ENCODE measurements around the gene BBS1.

Gene BBS1

DNA sequence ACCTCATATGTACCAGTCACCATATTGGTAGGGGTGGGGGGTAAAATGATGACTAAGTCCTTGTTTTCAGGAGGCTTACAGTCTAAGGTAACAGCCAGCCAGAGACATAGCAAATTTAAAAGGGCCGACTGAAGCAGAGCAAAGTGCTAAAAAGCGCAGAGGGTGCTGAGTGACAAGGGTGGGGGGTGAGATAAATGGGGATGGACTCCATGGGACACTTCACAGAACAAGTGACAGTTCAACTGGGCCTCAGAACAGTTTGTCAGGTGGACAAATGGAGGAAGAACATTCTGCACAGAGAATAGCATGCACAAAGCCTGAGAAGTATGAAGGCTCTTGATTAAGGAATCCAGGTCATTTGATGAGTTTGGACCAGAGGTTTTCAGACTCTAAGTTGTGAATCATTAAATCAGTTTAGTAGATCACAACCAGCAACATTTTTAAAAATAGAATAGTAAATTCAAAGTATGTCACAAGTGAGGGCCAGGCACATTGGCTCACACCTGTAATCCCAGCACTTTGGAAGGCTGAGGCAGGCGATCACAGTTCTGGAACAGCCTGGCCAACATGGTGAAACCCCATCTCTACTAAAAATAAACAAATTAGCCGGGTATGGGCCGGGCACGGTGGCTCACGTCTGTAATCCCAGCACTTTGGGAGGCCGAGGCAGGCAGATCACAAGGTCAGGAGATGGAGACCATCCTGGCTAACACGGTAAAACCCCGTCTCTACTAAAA is 14.0 kb downstream of the BBS1 start:
- TF ChIP-seq, protein P1, sequence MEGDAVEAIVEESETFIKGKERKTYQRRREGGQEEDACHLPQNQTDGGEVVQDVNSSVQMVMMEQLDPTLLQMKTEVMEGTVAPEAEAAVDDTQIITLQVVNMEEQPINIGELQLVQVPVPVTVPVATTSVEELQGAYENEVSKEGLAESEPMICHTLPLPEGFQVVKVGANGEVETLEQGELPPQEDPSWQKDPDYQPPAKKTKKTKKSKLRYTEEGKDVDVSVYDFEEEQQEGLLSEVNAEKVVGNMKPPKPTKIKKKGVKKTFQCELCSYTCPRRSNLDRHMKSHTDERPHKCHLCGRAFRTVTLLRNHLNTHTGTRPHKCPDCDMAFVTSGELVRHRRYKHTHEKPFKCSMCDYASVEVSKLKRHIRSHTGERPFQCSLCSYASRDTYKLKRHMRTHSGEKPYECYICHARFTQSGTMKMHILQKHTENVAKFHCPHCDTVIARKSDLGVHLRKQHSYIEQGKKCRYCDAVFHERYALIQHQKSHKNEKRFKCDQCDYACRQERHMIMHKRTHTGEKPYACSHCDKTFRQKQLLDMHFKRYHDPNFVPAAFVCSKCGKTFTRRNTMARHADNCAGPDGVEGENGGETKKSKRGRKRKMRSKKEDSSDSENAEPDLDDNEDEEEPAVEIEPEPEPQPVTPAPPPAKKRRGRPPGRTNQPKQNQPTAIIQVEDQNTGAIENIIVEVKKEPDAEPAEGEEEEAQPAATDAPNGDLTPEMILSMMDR (IDR thresholded peaks at IDR 0.05; ENCODE audit: low read depth, low read length, poor library complexity, severe bottlenecking): no peak
- no peak for TF ChIP-seq EZH2phosphoT487 (IDR thresholded peaks at IDR 0.05; ENCODE audit: borderline replicate concordance, low read length)
- Histone ChIP-seq H3K4me3 (ENCODE audit: low read length) (no peak overlapping the region), H4K20me1 (ENCODE audit: control insufficient read depth, insufficient read depth, low read depth, low read length) (no peaks in the 10 kb centered on the region), H3K27me3 (ENCODE audit: control insufficient read depth, low read length) (no peaks in the 10 kb centered on the region), H3K9me2 (replicated peaks; ENCODE audit: control insufficient read depth, low read length) (no peaks in the 10 kb centered on the region), H3K36me3 (ENCODE audit: control insufficient read depth, low read length) (peaks cover 4% of the 10 kb centered on the region; the same call in 1 of the 2 replicates), H3F3A (ENCODE audit: control insufficient read depth, insufficient read depth) (no peaks in the 10 kb centered on the region), H3K4me2 (ENCODE audit: low read length) (no peak overlapping the region), H3K27ac (ENCODE audit: low read depth, low read length) (no peak overlapping the region), H3K79me2 (ENCODE audit: control insufficient read depth, low read length) (no peaks in the 10 kb centered on the region), H3K4me1 (ENCODE audit: control insufficient read depth, low read length) (no peaks in the 10 kb centered on the region), H3K9me3 (ENCODE audit: control insufficient read depth, insufficient read depth, low read length) (no peaks in the 10 kb centered on the region)

DNA sequence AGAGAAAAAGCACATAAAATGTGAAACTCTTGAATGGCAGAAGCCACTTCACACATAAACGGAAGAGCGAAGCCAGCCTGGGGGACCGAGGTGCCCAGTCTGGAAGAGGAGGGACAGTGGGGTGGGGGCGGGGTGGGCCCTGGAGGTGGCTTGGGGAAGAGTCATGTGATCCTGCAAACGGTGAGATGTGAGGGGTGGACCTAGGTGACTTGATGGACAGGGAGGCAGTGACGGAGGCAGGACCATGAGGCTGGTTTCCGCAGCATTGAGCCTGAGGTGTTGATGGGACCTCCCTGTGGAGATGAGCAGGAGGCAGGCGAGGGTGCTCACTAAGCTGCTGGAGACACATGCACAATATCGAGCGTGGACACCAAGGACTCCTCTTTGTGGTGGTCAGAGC is 18.6 kb downstream of the BBS1 start:
- no peaks in the 10 kb centered on the region for H3K9me3 ChIP-seq (ENCODE audit: control insufficient read depth, insufficient read depth, low read length)
- H3F3A ChIP-seq (ENCODE audit: control insufficient read depth, insufficient read depth): no peaks in the 10 kb centered on the region
- H4K20me1 ChIP-seq (ENCODE audit: control insufficient read depth, insufficient read depth, low read depth, low read length): no peaks in the 10 kb centered on the region
- H3K4me1 ChIP-seq (ENCODE audit: control insufficient read depth, low read length): no peaks in the 10 kb centered on the region
- H3K27me3 ChIP-seq (ENCODE audit: control insufficient read depth, low read length): no peaks in the 10 kb centered on the region
- H3K79me2 ChIP-seq (ENCODE audit: control insufficient read depth, low read length): no peaks in the 10 kb centered on the region
- no peaks in the 10 kb centered on the region for H3K9me2 ChIP-seq (replicated peaks; ENCODE audit: control insufficient read depth, low read length)
- H3K4me3 ChIP-seq (ENCODE audit: low read length): no peak overlapping the region
- H3K27ac ChIP-seq (ENCODE audit: low read depth, low read length): no peak overlapping the region
- no peaks in the 10 kb centered on the region for H3K36me3 ChIP-seq (ENCODE audit: control insufficient read depth, low read length)
- TF ChIP-seq EZH2phosphoT487 (IDR thresholded peaks at IDR 0.05; ENCODE audit: borderline replicate concordance, low read length): no peak
- TF ChIP-seq, protein P1 (IDR thresholded peaks at IDR 0.05; ENCODE audit: low read depth, low read length, poor library complexity, severe bottlenecking): no peak
- H3K4me2 ChIP-seq (ENCODE audit: low read length): no peak overlapping the region

DNA sequence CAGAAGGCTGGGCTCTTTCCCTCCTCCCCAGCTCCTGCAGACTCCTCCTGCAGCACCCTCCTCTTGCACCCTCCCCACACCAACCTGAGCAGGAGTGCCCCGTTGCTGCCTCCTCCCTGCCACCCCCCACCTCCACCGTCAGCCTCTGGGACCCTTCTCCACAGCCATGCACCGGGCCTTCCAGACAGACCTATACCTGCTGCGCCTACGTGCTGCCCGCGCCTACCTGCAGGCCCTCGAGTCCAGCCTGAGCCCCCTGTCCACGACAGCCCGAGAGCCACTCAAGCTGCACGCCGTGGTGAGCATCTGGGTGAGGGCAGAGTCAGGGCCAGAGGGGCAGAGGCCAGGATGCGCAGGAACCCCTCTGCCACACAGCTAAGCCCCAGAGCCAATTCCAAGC is 19.2 kb downstream of the BBS1 start:
- no peak for TF ChIP-seq EZH2phosphoT487 (IDR thresholded peaks at IDR 0.05; ENCODE audit: borderline replicate concordance, low read length)
- TF ChIP-seq, protein P1 (IDR thresholded peaks at IDR 0.05; ENCODE audit: low read depth, low read length, poor library complexity, severe bottlenecking): no peak
- H3K4me1 ChIP-seq (ENCODE audit: control insufficient read depth, low read length): no peaks in the 10 kb centered on the region
- no peak overlapping the region for H3K4me3 ChIP-seq (ENCODE audit: low read length)
- H3K4me2 ChIP-seq (ENCODE audit: low read length): no peak overlapping the region
- no peaks in the 10 kb centered on the region for H3F3A ChIP-seq (ENCODE audit: control insufficient read depth, insufficient read depth)
- no peak overlapping the region for H3K27ac ChIP-seq (ENCODE audit: low read depth, low read length)
- H3K36me3 ChIP-seq (ENCODE audit: control insufficient read depth, low read length): no peaks in the 10 kb centered on the region
- H4K20me1 ChIP-seq (ENCODE audit: control insufficient read depth, insufficient read depth, low read depth, low read length): no peaks in the 10 kb centered on the region
- H3K79me2 ChIP-seq (ENCODE audit: control insufficient read depth, low read length): no peaks in the 10 kb centered on the region
- no peaks in the 10 kb centered on the region for H3K9me2 ChIP-seq (replicated peaks; ENCODE audit: control insufficient read depth, low read length)
- H3K27me3 ChIP-seq (ENCODE audit: control insufficient read depth, low read length): no peaks in the 10 kb centered on the region
- no peaks in the 10 kb centered on the region for H3K9me3 ChIP-seq (ENCODE audit: control insufficient read depth, insufficient read depth, low read length)
